ENCODE measurements around the gene CCL25.

CCL25 gene

DNA sequence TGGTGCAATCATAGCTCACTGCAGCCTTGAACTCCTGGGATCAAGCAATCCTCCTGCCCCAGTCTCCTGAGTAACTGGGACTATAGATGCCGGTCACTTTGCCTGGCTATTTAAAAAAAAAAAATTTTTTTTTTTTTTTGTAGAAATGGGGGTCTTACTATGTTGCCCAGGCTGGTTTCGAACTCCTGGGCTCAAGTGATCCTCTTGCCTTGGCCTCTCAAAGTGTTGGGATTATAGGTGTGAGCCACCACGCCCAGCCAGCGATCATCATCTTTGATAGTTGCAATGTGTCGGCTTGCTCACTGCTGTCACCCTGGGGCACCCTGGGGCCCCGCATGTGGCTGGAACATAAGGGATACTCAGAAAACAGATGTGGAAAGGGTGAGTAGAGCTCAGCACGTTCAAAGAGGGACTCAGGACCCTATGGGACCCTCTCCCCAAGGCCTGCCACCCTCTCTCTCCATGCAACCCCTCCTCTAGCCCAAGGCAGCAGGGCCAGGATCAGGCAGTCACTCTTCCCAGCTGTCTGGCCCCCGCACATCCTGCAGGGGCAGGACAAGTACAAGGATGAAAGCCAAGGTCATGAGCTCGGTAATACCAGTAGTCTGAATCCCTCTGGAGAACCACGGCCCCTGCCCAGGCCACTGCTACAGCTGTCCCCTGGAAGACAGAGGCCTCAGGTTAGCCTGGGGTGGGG lies 6.5 kb upstream of the CCL25 start:
- no peak for DNase-seq (ENCODE audit: low read depth in 3 of 3)

DNA sequence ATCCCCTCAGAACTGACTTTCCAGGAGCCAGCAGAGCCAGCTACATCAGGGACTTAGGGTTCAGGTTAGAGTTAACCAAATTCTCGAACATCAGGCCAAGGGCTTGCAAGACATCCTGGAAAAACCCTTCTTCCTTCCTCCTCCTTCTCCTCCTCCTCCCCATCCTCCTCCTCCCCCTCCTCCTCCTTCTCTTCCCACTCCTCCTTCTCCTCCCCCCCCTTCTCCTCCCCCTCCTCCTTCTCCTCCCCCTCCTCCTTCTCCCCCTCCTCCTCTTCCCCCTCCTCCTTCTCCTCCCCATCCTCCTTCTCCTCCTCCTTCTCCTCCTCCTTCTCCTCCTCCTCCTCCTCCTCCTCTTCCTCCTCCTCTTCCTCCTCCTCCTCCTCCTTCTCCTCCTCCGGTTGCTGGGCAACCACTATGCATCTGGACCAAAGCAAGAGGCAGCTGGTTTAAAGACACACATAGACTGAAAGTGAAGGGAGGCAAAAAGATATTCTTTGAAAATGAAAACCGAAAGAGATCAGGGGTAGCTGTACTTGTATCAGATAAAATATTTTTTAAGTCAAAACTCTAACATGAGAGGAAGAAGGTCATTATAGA lies 5.9 kb upstream of the CCL25 start:
- DNase-seq (ENCODE audit: low read depth in 3 of 3): no peak

- DNase-seq (ENCODE audit: low read depth in 3 of 3): peak; percentile 73 to 94 (median 82)
Measured at GRCh38 chr19:8050274-8051096, 2.1 kb upstream of the CCL25 start.

GRCh38 chr19:8054169-8054568 lies 1.6 kb downstream of the CCL25 start:
- no peak for DNase-seq (ENCODE audit: low read depth in 3 of 3)

DNA sequence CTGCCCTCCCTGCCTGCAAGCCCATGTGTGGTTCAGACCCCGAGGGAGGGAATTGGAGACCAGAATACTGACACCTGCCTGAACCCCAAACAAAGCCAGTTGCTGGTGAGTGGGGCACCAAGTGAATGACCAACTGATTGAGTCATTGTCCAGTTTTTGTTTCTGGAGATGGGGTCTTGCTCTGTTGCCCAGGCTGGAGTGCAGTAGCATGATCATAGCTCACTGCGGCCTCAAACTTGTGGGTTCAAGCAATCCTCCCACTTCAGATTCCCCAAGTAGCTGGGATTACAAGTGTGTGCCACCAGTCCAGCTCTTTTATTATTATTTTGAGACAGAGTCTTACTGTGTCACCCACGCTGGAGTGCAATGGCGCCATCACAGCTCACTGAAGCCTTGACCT lies 4.0 kb downstream of the CCL25 start:
- DNase-seq (ENCODE audit: low read depth in 3 of 3): no peak

- no peak for DNase-seq (ENCODE audit: low read depth in 3 of 3)
Measured at GRCh38 chr19:8057545-8058270, 5.1 kb downstream of the CCL25 start.

DNA sequence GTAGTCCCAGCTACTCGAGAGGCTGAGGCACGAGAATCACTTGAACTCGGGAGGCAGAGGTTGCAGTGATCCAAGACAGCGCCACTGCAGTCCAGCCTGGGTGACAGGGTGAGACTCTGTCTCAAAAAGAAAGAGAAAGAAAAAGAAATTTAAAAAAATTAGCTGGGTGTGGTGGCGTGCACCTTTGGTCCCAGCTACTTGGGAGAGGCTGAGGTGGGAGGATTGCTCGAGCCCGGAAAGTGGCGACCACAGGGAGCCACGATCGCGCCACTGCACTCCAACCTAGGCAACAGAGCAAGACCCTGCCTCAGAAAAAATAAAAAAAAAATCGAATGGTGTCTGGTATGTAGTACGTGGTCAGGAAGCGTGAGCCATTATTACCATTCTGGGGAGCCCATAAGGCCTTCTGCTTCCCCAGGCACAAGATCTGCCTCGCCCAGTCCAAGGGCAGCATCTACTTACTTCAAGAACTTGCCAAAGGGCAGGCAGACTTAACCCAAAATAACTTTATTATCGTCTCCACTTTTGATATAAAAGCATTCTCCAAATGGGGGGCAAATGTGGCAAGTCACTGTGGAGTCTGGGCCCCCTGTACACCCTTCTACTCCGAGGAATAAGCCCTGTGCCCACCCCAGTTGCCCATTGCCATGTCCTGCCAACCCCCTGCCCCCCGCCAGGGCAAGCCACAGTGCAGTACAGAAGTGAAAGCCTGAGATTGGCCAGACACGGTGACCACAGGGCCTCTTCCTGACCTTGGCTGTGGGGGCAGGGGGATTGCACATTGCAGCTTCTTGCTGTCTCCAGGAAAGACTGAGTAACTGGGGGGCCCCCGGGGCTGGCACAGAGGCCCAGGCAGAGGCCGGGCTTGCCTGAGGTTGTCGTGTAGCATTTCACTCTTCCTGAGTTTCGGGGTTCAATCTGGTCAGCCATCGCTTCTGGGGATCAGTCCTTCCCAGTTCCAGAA lies 12.6 kb downstream of the CCL25 start:
- DNase-seq (ENCODE audit: low read depth in 3 of 3): no peak

GRCh38 chr19:8065875-8066261 lies 13.3 kb downstream of the CCL25 start:
- no peak for DNase-seq (ENCODE audit: low read depth in 3 of 3)

DNA sequence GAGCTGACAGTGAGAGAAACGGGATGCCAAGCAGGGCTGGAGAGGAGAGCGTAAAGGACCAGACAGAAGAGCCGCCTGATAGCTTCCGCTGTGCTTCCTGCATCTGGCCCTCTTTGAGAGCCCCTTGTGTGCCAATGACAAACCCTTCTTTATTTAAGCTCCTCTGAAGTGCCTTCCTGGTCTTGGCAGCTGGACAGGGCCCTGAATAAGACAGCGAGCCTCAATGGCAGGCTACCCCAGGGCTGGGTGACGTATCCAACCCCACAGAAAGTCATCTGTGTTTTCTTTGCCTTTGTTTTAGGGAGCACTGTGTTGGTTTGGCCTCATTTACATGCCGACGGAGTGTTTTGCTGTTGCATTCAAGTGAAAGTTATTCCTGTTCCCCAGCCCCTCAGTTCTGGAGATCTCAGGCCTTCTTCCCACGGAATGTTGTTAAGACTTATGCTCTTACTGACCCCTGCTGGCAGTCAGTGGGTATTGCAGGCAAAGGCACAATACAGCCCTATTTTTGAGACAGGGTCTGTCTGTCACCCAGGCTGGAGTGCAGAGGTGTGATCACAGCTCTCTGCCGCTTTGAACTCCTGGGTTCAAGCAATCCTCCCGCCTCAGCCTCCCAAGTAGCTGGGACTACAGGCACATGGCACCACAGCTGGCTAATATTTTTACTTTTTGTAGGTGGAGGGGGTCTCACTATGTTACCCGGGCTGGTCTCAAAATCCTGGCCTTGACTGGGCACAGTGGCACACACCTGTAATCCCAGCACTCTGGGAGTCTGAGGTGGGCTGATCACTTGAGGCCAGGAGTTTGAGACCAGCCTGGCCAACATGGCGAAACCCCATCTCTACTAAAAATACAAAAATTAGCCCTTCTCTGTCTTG lies 16.8 kb downstream of the CCL25 start:
- peak in 1 of 3 experiments; percentile 17 for DNase-seq (ENCODE audit: low read depth in 3 of 3)

GRCh38 chr19:8071912-8072311 lies 19.4 kb downstream of the CCL25 start:
- DNase-seq (ENCODE audit: low read depth in 3 of 3): no peak

GRCh38 chr19:8074501-8074900 lies 21.9 kb downstream of the CCL25 start:
- no peak for DNase-seq (ENCODE audit: low read depth in 3 of 3)

GRCh38 chr19:8075158-8076074 lies 22.9 kb downstream of the CCL25 start:
- no peak for DNase-seq (ENCODE audit: low read depth in 3 of 3)

DNA sequence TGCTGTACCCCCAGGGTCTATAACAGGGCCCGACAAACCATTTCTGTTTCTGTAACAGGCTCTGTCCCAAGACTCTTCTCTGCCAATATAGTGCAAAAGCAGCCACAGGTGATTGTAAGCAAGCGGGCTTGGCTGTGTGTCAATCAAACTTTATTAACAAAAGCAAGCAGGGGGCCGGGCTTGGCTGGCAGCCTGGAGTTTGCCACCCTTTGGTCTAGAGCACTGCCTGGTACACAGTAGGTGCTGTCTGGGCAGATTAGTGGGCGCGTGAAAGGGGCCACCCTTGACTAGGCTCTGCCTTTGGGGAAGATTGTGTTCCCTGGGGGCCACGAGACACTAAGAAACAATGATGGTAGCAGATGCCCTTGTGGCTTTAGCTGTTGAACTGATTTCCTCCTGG lies 27.4 kb downstream of the CCL25 start:
- no peak for DNase-seq (ENCODE audit: low read depth in 3 of 3)

- no peak for DNase-seq (ENCODE audit: low read depth in 3 of 3)
Measured at GRCh38 chr19:8080832-8081231, 28.3 kb downstream of the CCL25 start.

- DNase-seq (ENCODE audit: low read depth in 3 of 3): no peak
Measured at GRCh38 chr19:8081569-8082550, 29.3 kb downstream of the CCL25 start.

DNA sequence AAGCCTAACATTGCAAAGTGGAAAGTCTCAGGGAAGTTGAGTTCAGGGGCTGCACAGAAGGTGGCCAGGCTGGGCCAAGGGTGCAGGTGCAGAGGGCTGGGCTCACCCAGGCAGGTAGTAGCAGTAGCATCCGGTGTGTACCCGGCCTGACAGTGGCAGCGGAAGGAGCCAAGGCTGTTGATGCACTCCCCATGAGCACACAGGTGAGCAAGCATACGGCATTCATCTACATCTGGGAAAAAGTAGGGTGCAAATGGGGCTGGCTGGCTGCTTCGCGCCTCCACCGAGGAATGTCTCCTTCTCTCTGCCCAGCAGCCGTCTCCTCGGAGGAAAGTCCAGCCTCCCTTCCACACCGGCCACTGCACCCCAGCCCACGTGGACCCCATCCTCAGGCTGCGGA lies 30.6 kb downstream of the CCL25 start:
- no peak for DNase-seq (ENCODE audit: low read depth in 3 of 3)

GRCh38 chr19:8084152-8084551 lies 31.6 kb downstream of the CCL25 start:
- DNase-seq (ENCODE audit: low read depth in 3 of 3): no peak
